ENCODE data around the gene SEMA3E.

The SEMA3E gene

DNA sequence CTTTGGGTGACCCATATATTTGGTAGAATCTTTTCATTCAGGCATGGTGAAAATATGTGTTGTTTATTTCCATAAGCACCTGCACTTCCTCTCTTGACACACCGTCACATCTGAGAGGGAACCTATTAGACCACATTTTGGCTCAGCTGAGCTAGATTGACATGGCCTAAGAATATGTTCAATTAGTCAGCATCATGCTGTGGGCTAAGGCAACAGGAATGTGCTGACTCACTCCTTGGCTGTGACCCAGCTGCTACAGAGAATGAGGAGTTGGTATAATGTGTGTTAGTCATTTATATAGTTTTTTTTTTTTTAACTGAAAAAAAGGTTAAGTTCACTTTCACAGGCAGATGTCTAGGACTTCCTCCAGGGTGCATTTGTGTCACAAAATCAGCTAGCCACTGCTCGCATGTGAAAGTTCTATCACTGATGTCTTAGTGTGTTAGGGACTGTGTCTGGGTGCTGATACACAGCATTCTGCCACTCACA, 180.6 kb downstream of the SEMA3E start:
- ChIA-PET POLR2A (no interaction called here), CTCF (interaction anchor here (0.6 to 0.7 kb wide), 3 partner anchors 8 to 54 kb away, joined by 3 to 7 read pairs (median 5); no protein-coding TSS in a partner anchor)
- Histone ChIP-seq H3K4me1 (ENCODE audit: control insufficient read depth, insufficient read depth, low read length) (peaks cover 7% of the 10 kb centered on the region; the same call in 1 of the 2 replicates), H3K4me3 (ENCODE audit: low read depth, low read length) (no peak overlapping the region), H3K36me3 (ENCODE audit: control insufficient read depth in 2 of 2, insufficient read depth in 1 of 2, low read length in 2 of 2) (no peaks in the 10 kb centered on the region), H3K27ac (ENCODE audit: extremely low read depth, low read depth, low read length) (no peak overlapping the region), H3K9me3 (ENCODE audit: control insufficient read depth, insufficient read depth, low read depth, low read length) (no peaks in the 10 kb centered on the region)
- TF ChIP-seq ZNF629 (tag by site-specific recombination; IDR thresholded peaks at IDR 0.05) (peak; percentile 81), ZNF660 (tag by site-specific recombination; IDR thresholded peaks at IDR 0.05) (peak; percentile 92), ZNF488 (tag by site-specific recombination; IDR thresholded peaks at IDR 0.05) (no peak), ZFHX2 (tag by site-specific recombination; conservative IDR thresholded peaks at IDR 0.05) (no peak), ZNF610 (tag by site-specific recombination; IDR thresholded peaks at IDR 0.05; ENCODE audit: borderline replicate concordance) (no peak), ZFP37 (tag by site-specific recombination; IDR thresholded peaks at IDR 0.05) (0 out of 2 replicates have a peak, but pooled peaks have one; percentile 37), ZNF518A (tag by site-specific recombination; conservative IDR thresholded peaks at IDR 0.05; ENCODE audit: low read depth) (peak; percentile 49), PATZ1 (tag by site-specific recombination; IDR thresholded peaks at IDR 0.05) (no peak), ZNF391 (tag by site-specific recombination; IDR thresholded peaks at IDR 0.05; ENCODE audit: borderline replicate concordance, low read depth) (no peak), ZNF184 (tag by site-specific recombination; IDR thresholded peaks at IDR 0.05) (0 out of 2 replicates have a peak, but pooled peaks have one; percentile 70), TSHZ1 (tag by site-specific recombination; IDR thresholded peaks at IDR 0.05; ENCODE audit: borderline replicate concordance) (0 out of 2 replicates have a peak, but pooled peaks have one; percentile 33)
- TF ChIP-seq, protein P1, sequence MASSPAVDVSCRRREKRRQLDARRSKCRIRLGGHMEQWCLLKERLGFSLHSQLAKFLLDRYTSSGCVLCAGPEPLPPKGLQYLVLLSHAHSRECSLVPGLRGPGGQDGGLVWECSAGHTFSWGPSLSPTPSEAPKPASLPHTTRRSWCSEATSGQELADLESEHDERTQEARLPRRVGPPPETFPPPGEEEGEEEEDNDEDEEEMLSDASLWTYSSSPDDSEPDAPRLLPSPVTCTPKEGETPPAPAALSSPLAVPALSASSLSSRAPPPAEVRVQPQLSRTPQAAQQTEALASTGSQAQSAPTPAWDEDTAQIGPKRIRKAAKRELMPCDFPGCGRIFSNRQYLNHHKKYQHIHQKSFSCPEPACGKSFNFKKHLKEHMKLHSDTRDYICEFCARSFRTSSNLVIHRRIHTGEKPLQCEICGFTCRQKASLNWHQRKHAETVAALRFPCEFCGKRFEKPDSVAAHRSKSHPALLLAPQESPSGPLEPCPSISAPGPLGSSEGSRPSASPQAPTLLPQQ (tag by site-specific recombination; IDR thresholded peaks at IDR 0.05) = 0 out of 2 replicates have a peak, but pooled peaks have one; percentile 42
- TF ChIP-seq, protein P2, sequence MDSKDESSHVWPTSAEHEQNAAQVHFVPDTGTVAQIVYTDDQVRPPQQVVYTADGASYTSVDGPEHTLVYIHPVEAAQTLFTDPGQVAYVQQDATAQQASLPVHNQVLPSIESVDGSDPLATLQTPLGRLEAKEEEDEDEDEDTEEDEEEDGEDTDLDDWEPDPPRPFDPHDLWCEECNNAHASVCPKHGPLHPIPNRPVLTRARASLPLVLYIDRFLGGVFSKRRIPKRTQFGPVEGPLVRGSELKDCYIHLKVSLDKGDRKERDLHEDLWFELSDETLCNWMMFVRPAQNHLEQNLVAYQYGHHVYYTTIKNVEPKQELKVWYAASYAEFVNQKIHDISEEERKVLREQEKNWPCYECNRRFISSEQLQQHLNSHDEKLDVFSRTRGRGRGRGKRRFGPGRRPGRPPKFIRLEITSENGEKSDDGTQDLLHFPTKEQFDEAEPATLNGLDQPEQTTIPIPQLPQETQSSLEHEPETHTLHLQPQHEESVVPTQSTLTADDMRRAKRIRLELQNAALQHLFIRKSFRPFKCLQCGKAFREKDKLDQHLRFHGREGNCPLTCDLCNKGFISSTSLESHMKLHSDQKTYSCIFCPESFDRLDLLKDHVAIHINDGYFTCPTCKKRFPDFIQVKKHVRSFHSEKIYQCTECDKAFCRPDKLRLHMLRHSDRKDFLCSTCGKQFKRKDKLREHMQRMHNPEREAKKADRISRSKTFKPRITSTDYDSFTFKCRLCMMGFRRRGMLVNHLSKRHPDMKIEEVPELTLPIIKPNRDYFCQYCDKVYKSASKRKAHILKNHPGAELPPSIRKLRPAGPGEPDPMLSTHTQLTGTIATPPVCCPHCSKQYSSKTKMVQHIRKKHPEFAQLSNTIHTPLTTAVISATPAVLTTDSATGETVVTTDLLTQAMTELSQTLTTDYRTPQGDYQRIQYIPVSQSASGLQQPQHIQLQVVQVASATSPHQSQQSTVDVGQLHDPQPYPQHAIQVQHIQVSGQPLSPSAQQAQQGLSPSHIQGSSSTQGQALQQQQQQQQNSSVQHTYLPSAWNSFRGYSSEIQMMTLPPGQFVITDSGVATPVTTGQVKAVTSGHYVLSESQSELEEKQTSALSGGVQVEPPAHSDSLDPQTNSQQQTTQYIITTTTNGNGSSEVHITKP (tag by site-specific recombination; IDR thresholded peaks at IDR 0.05) = no peak
- TF ChIP-seq, protein P3, sequence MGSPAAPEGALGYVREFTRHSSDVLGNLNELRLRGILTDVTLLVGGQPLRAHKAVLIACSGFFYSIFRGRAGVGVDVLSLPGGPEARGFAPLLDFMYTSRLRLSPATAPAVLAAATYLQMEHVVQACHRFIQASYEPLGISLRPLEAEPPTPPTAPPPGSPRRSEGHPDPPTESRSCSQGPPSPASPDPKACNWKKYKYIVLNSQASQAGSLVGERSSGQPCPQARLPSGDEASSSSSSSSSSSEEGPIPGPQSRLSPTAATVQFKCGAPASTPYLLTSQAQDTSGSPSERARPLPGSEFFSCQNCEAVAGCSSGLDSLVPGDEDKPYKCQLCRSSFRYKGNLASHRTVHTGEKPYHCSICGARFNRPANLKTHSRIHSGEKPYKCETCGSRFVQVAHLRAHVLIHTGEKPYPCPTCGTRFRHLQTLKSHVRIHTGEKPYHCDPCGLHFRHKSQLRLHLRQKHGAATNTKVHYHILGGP (tag by site-specific recombination; IDR thresholded peaks at IDR 0.05) = peak; percentile 29; the same call in 1 of the 2 replicates
- TF ChIP-seq, protein P4, sequence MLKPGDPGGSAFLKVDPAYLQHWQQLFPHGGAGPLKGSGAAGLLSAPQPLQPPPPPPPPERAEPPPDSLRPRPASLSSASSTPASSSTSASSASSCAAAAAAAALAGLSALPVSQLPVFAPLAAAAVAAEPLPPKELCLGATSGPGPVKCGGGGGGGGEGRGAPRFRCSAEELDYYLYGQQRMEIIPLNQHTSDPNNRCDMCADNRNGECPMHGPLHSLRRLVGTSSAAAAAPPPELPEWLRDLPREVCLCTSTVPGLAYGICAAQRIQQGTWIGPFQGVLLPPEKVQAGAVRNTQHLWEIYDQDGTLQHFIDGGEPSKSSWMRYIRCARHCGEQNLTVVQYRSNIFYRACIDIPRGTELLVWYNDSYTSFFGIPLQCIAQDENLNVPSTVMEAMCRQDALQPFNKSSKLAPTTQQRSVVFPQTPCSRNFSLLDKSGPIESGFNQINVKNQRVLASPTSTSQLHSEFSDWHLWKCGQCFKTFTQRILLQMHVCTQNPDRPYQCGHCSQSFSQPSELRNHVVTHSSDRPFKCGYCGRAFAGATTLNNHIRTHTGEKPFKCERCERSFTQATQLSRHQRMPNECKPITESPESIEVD (tag by site-specific recombination; IDR thresholded peaks at IDR 0.05) = peak; percentile 72
